GM23338 (cell line): ENCODE results near the gene MSRB1. TPM values are rescaled to one million over a fixed set of nuclear protein-coding genes. Genes with fewer than 3 reads are reported as not detected.

Experiments used
- ATAC-seq: fragments of 200-7000 bp; cut with Tn5 transposase; 3 replicates; pipeline ENCODE4 v1.9.1; 2020
- DNase-seq: peaks from one replicate; pipeline ENCODE4 v3.0.0-alpha.2; 2015; ENCODE audit warnings: low spot score
- H2AFZ ChIP-seq: fragments of 200-600 bp; sonication (generic); 2 replicates; pipeline ENCODE4 v1.8.0; 2016; ENCODE audit warnings: antibody characterized with exemption, mild to moderate bottlenecking, moderate library complexity
- H3F3A ChIP-seq: fragments of 200-600 bp; sonication (generic); replicated peaks from 2 replicates; pipeline ENCODE4 v1.8.0; 2017; ENCODE audit warnings: antibody characterized with exemption, mixed run types, low read depth
- H3K27ac ChIP-seq: fragments of 200-600 bp; sonication (generic); 2 replicates; pipeline ENCODE4 v1.6.1; 2016; ENCODE audit warnings: low read depth
- H3K27me3 ChIP-seq: fragments of 200-600 bp; sonication (generic); 2 replicates; pipeline ENCODE4 v1.8.0; 2016; ENCODE audit warnings: mild to moderate bottlenecking, mixed run types, moderate library complexity; ENCODE audit not compliant: insufficient read depth
- H3K36me3 ChIP-seq: fragments of 200-600 bp; sonication (generic); 2 replicates; pipeline ENCODE4 v1.8.0; 2016; ENCODE audit warnings: mild to moderate bottlenecking; ENCODE audit not compliant: insufficient read depth
- H3K4me1 ChIP-seq: fragments of 200-600 bp; sonication (generic); 2 replicates; pipeline ENCODE4 v1.8.0; 2016; ENCODE audit warnings: mild to moderate bottlenecking, moderate library complexity; ENCODE audit not compliant: insufficient read depth
- H3K4me2 ChIP-seq: fragments of 200-600 bp; sonication (generic); 2 replicates; pipeline ENCODE4 v1.7.1; 2017; ENCODE audit warnings: mixed run types
- H3K4me3 ChIP-seq: fragments of 200-600 bp; sonication (generic); 2 replicates; pipeline ENCODE4 v1.6.1; 2016; ENCODE audit warnings: mixed run types
- H3K79me2 ChIP-seq: fragments of 200-600 bp; sonication (generic); replicated peaks from 2 replicates; pipeline ENCODE4 v1.8.0; 2017; ENCODE audit warnings: mild to moderate bottlenecking; ENCODE audit not compliant: insufficient read depth
- H3K9me2 ChIP-seq: fragments of 200-600 bp; sonication (generic); 2 replicates; pipeline ENCODE4 v1.8.0; 2017; ENCODE audit not compliant: insufficient read depth
- H4K20me1 ChIP-seq: fragments of 200-600 bp; sonication (generic); replicated peaks from 2 replicates; pipeline ENCODE4 v1.8.0; 2017; ENCODE audit warnings: mild to moderate bottlenecking; ENCODE audit not compliant: insufficient read depth
- H3K27ac Mint-ChIP-seq: 2 replicates; pipeline ENCODE4 v1.8.0; 2020; ENCODE audit warnings: inconsistent platforms, mild to moderate bottlenecking, moderate library complexity, mixed read lengths
- H3K27me3 Mint-ChIP-seq: 3 replicates; pipeline ENCODE4 v1.8.0; 2022; ENCODE audit warnings: low read depth, mild to moderate bottlenecking, moderate library complexity, mixed read lengths, inconsistent platforms; ENCODE audit not compliant: insufficient read depth, poor library complexity
- H3K36me3 Mint-ChIP-seq: 3 replicates; pipeline ENCODE4 v1.8.0; 2021; ENCODE audit warnings: low read depth, mild to moderate bottlenecking, inconsistent platforms, moderate library complexity, mixed read lengths
- H3K4me1 Mint-ChIP-seq: 3 replicates; pipeline ENCODE4 v1.8.0; 2020; ENCODE audit warnings: mild to moderate bottlenecking, inconsistent platforms, mixed read lengths
- H3K4me3 Mint-ChIP-seq: 3 replicates; pipeline ENCODE4 v1.8.0; 2021; ENCODE audit warnings: moderate library complexity, mild to moderate bottlenecking, inconsistent platforms, mixed read lengths
- H3K9me3 Mint-ChIP-seq: 3 replicates; pipeline ENCODE4 v1.8.0; 2020; ENCODE audit warnings: moderate library complexity, mild to moderate bottlenecking, inconsistent platforms, mixed read lengths
- CTCF ChIP-seq, 2 experiments: fragments of 200-600 bp in 1 of 2; sonication (generic) in 1 of 2; conservative IDR thresholded peaks; 2 replicates each; pipeline versions ENCODE4 v1.5.1 to v1.6.1; 2016 to 2017; ENCODE audit warnings: antibody characterized with exemption in 2 of 2, low read depth in 2 of 2, mild to moderate bottlenecking in 2 of 2, moderate library complexity in 1 of 2
- ETS1 ChIP-seq: IDR thresholded peaks from 2 replicates; pipeline ENCODE4 v1.6.1; 2016; ENCODE audit warnings: antibody characterized with exemption
- EZH2 ChIP-seq: fragments of 200-600 bp; sonication (generic); IDR thresholded peaks from one replicate; pipeline ENCODE4 v1.8.0; 2017; ENCODE audit warnings: antibody characterized with exemption, mild to moderate bottlenecking, low read depth; ENCODE audit not compliant: unreplicated experiment
- EZH2phosphoT487 ChIP-seq: fragments of 200-600 bp; sonication (generic); IDR thresholded peaks from one replicate; pipeline ENCODE4 v1.8.1; 2018; ENCODE audit warnings: antibody characterized with exemption; ENCODE audit not compliant: unreplicated experiment
- NANOG ChIP-seq: IDR thresholded peaks from 2 replicates; pipeline ENCODE4 v1.6.1; 2016; ENCODE audit warnings: antibody characterized with exemption, borderline replicate concordance
- POLR2AphosphoS5 ChIP-seq: IDR thresholded peaks from 2 replicates; pipeline ENCODE4 v1.6.1; 2016; ENCODE audit warnings: antibody characterized with exemption, low read depth
- REST ChIP-seq: IDR thresholded peaks from one replicate; pipeline ENCODE4 v1.6.1; 2018; ENCODE audit warnings: antibody characterized with exemption; ENCODE audit not compliant: unreplicated experiment
- STAT1 ChIP-seq: IDR thresholded peaks from one replicate; pipeline ENCODE4 v1.6.1; 2016; ENCODE audit warnings: antibody characterized with exemption; ENCODE audit not compliant: unreplicated experiment
- ZNF114 ChIP-seq: fragments of 250-450 bp; sonication (Bioruptor Pico); IDR thresholded peaks from 2 replicates; pipeline ENCODE4 v1.5.0; 2020; ENCODE audit warnings: mild to moderate bottlenecking, moderate library complexity
- ZNF331 ChIP-seq: fragments of 250-450 bp; sonication (Bioruptor Pico); IDR thresholded peaks from 2 replicates; pipeline ENCODE4 v1.5.0; 2020; ENCODE audit warnings: low read depth, mild to moderate bottlenecking, moderate library complexity
- ZNF462 ChIP-seq: fragments of 250-450 bp; sonication (Bioruptor Pico); IDR thresholded peaks from 2 replicates; pipeline ENCODE4 v1.5.0; 2020; ENCODE audit warnings: mild to moderate bottlenecking, moderate library complexity
- polyA plus RNA-seq: library from polyadenylated mRNA; unstranded; fragments of >200 nt; fragmentation: Nextera tagmentation; extraction: Ambion mirVana; gene quantifications from 2 replicates; pipeline ENCODE4 v1.2.1, GENCODE V29; 2016
- total RNA-seq: library from RNA; depleted of rRNA; stranded (reverse); fragments of >200 nt; shearing (Covaris generic); gene quantifications from 2 replicates; pipeline ENCODE4 v1.2.3, GENCODE V29; 2014

MSRB1 gene
- total and polyA plus RNA-seq, 2 experiments from 2014 or later = 30.4 to 31.3 TPM

GRCh38 chr16:1950047-1950446 is 7.0 kb upstream of the MSRB1 start (continued):
- no peak for TF ChIP-seq CTCF (conservative IDR thresholded peaks at IDR 0.05; ENCODE audit: low read depth in 2 of 2)
- no peak for TF ChIP-seq EZH2phosphoT487
- TF ChIP-seq REST = no peak

- Histone ChIP-seq H3K4me3 (no peak overlapping the region), H2AFZ (no peak overlapping the region), H3K4me2 (no peak overlapping the region), H3K27ac (no peak overlapping the region), H3K4me1 (no peaks in the 10 kb centered on the region), H3K36me3 (no peaks in the 10 kb centered on the region), H4K20me1 (no peaks in the 10 kb centered on the region), H3K27me3 (no peaks in the 10 kb centered on the region), H3K9me2 (no peaks in the 10 kb centered on the region), H3F3A (no peaks in the 10 kb centered on the region), H3K79me2 (no peaks in the 10 kb centered on the region)
- H3K4me1 Mint-ChIP-seq = peaks cover 3% of the 10 kb centered on the region
- H3K27me3 Mint-ChIP-seq = peaks cover 8% of the 10 kb centered on the region
- H3K27ac Mint-ChIP-seq = no peak overlapping the region
- H3K4me3 Mint-ChIP-seq = no peak overlapping the region
- H3K36me3 Mint-ChIP-seq = no peaks in the 10 kb centered on the region; the same call in 2 of the 3 replicates
- no peaks in the 10 kb centered on the region for H3K9me3 Mint-ChIP-seq
- ATAC-seq (no peak), DNase-seq (no peak)
- TF ChIP-seq ZNF331 (CRISPR knock-in tag) = no peak
- TF ChIP-seq ZNF462 (CRISPR knock-in tag) = no peak
- no peak for TF ChIP-seq ETS1
- TF ChIP-seq CTCF (conservative IDR thresholded peaks at IDR 0.05; ENCODE audit: low read depth in 2 of 2) = no peak
- no peak for TF ChIP-seq ZNF114
- no peak for TF ChIP-seq POLR2AphosphoS5
- no peak for TF ChIP-seq EZH2
- no peak for TF ChIP-seq NANOG
- TF ChIP-seq STAT1 = no peak
Observed at GRCh38 chr16:1949507-1949906, 6.5 kb upstream of the MSRB1 start.
